Stomach (tissue), 9 donors: ENCODE data around the gene PLET1. TPM values are rescaled to one million over a fixed set of nuclear protein-coding genes. Genes with fewer than 3 reads are reported as not detected.
A peak's percentile ranks its signal among the peaks of the same experiment; 100 is the strongest.

Source experiments
- DNase-seq, 2 donors: peaks; one replicate each; pipeline versions ENCODE4 v3.0.0 to v3.0.0-alpha.2; 2013 to 2019
- H3K27ac ChIP-seq, 5 donors: fragments of 200-600 bp in 4 of 5; sonication (generic) in 4 of 5; one replicate each; pipeline ENCODE4 v1.5.1; 2013 to 2019; ENCODE audit warnings: mild to moderate bottlenecking in 1 of 5, moderate library complexity in 1 of 5
- H3K27me3 ChIP-seq, 3 donors: fragments of 200-600 bp; sonication (generic); one replicate each; pipeline ENCODE4 v1.5.1; 2017 to 2019; ENCODE audit warnings: mixed run types in 1 of 3
- H3K36me3 ChIP-seq, 4 donors: fragments of 200-600 bp; sonication (generic); 1 replicate in 3 of 4; 2 replicates in 1 of 4; pipeline ENCODE4 v1.5.1; 2016 to 2019
- H3K4me1 ChIP-seq, 4 donors: fragments of 200-600 bp; sonication (generic); one replicate each; pipeline ENCODE4 v1.5.1; 2016 to 2019
- H3K4me3 ChIP-seq, 4 donors: fragments of 200-600 bp; sonication (generic) in 3 of 4; one replicate each; pipeline ENCODE4 v1.5.1; 2016 to 2019; ENCODE audit warnings: mild to moderate bottlenecking in 1 of 4
- H3K9me3 ChIP-seq, 4 donors: fragments of 200-600 bp; sonication (generic); one replicate each; pipeline ENCODE4 v1.5.1; 2016 to 2019
- CTCF ChIP-seq, 7 experiments: fragments of 450-650 bp in 4 of 7; fragments of 200-600 bp in 3 of 7; sonication (generic) in 3 of 7; IDR thresholded peaks; one replicate each; pipeline ENCODE4 v1.5.1; 2016 to 2019; ENCODE audit warnings: antibody characterized with exemption in 7 of 7, control low read depth in 2 of 7, mild to moderate bottlenecking in 1 of 7
- EP300 ChIP-seq: sonication (generic); formaldehyde crosslinking; IDR thresholded peaks from one replicate; pipeline ENCODE4 v1.6.1; 2017; ENCODE audit warnings: antibody characterized with exemption
- POLR2A ChIP-seq, 4 donors: fragments of 450-650 bp; IDR thresholded peaks; one replicate each; pipeline ENCODE4 v1.6.1; 2016; ENCODE audit warnings: antibody characterized with exemption in 4 of 4, control low read depth in 2 of 4, mild to moderate bottlenecking in 1 of 4, moderate library complexity in 1 of 4
- POLR2AphosphoS5 ChIP-seq, 3 donors: sonication (generic); formaldehyde crosslinking; IDR thresholded peaks; one replicate each; pipeline ENCODE4 v1.6.1; 2016; ENCODE audit warnings: antibody characterized with exemption in 3 of 3
- WGBS, 5 donors: extraction: QIAGEN DNeasy Blood & Tissue Kit in 3 of 5; methylation state at CpG; one replicate each; pipeline versions ENCODE4 v1.1.5 to v1.1.7; 2013 to 2018; 5-methylcytosine and 5-hydroxymethylcytosine counted together
- intact Hi-C: fragments of 100-400 bp; cut with DNase I; formaldehyde crosslinking; loops from one replicate; pipeline ENCODE4 v1.15.1; 2023; ENCODE audit warnings: low total_unique reads
- polyA plus RNA-seq, 3 donors: library from polyadenylated mRNA; stranded (reverse); fragments of 200-250 nt; gene quantifications; one replicate each; pipeline ENCODE4 v1.2.3, GENCODE V29; 2013
- total RNA-seq, 5 donors: library from RNA; depleted of rRNA; stranded (reverse); fragments of >200 nt; gene quantifications; one replicate each; pipeline versions ENCODE4 v1.1.0 to v1.2.3, GENCODE V29; 2014 to 2016
- donor health status: healthy with polysubstance abuse.
- donor health status: Bipolar disorder and iron deficiency.
- donor health status: healthy.

Gene PLET1
- total and polyA plus RNA-seq, 8 donors = not detected

- WGBS, 5 donors = 4 to 8% (median 7%) methylated on average over 16 of the region's 16 CpGs
- Histone ChIP-seq H3K36me3 (peaks cover 0 to 34% (median 27%) of the 10 kb centered on the region in 4 donors), H3K4me1 (peaks cover 10 to 50% (median 31%) of the 10 kb centered on the region in 4 donors), H3K4me3 (peak overlapping the region; percentile 55 to 73 (median 62)), H3K27me3 (no peaks in the 10 kb centered on the region), H3K9me3 (no peaks in the 10 kb centered on the region), H3K27ac (peak overlapping the region; percentile 95 to 98 (median 96))
- peak in 1 of 2 donors; percentile 58 for DNase-seq
- intact Hi-C loops = no loop called here
- TF ChIP-seq POLR2A (IDR thresholded peaks at IDR 0.05) (no peak), POLR2AphosphoS5 (IDR thresholded peaks at IDR 0.05) (no peak), EP300 (no peak), CTCF (IDR thresholded peaks at IDR 0.05) (no peak)
Observed at GRCh38 chr11:112226831-112227401, 33.7 kb downstream of the PLET1 start.

- Histone ChIP-seq H3K27ac (peak within 1 kb of the TSS; percentile 95 to 98 (median 96)), H3K4me1 (peaks cover 14 to 56% (median 34%) of the 10 kb centered on the region in 4 donors), H3K4me3 (peak within 1 kb of the TSS; percentile 55 to 73 (median 62)), H3K27me3 (no peaks in the 10 kb centered on the region), H3K9me3 (no peaks in the 10 kb centered on the region), H3K36me3 (peaks cover 0 to 27% (median 22%) of the 10 kb centered on the region in 4 donors)
- TF ChIP-seq CTCF (IDR thresholded peaks at IDR 0.05) (no peak), POLR2AphosphoS5 (IDR thresholded peaks at IDR 0.05) (peak; percentile 90 to 99 (median 97)), POLR2A (IDR thresholded peaks at IDR 0.05) (peak in 2 of 4 donors; percentile 54 to 72)
- DNase-seq = peak; percentile 89 to 97
- WGBS, 5 donors = 0 to 1% (median 0%) methylated on average over 16 to 70 of the region's 70 CpGs
- intact Hi-C loops = no loop called here
Observed at GRCh38 chr11:112226062-112226830, 34.4 kb downstream of the PLET1 start, which contains the start of gene PTS. TSS of gene PTS (plus strand) at chr11:112226428. CDS start at chr11:112226444, 16 bp downstream.

GRCh38 chr11:112225753-112226061 is 35.0 kb downstream of the PLET1 start:
- no peaks in the 10 kb centered on the region for H3K27me3 ChIP-seq
- WGBS, 5 donors = 20 to 30% (median 29%) methylated on average over 8 of the region's 8 CpGs
- H3K4me1 ChIP-seq = peaks cover 14 to 62% (median 38%) of the 10 kb centered on the region in 4 donors
- no peaks in the 10 kb centered on the region for H3K9me3 ChIP-seq
- peak overlapping the region; percentile 55 to 73 (median 62) for H3K4me3 ChIP-seq
- TF ChIP-seq EP300 (no peak), POLR2AphosphoS5 (IDR thresholded peaks at IDR 0.05) (no peak), CTCF (IDR thresholded peaks at IDR 0.05) (no peak), POLR2A (IDR thresholded peaks at IDR 0.05) (no peak)
- peak overlapping the region; percentile 95 to 98 (median 96) for H3K27ac ChIP-seq
- H3K36me3 ChIP-seq = peaks cover 0 to 21% (median 16%) of the 10 kb centered on the region in 4 donors
- DNase-seq = no peak
- intact Hi-C loops = no loop called here

- peaks cover 0 to 4% (median 0%) of the 10 kb centered on the region in 4 donors for H3K36me3 ChIP-seq
- H3K4me1 ChIP-seq = peaks cover 14 to 57% (median 38%) of the 10 kb centered on the region in 4 donors
- H3K27ac ChIP-seq = no peak overlapping the region
- H3K4me3 ChIP-seq = no peak overlapping the region
- TF ChIP-seq POLR2AphosphoS5 (IDR thresholded peaks at IDR 0.05) (no peak), POLR2A (IDR thresholded peaks at IDR 0.05) (no peak), EP300 (no peak), CTCF (IDR thresholded peaks at IDR 0.05) (no peak)
- no peaks in the 10 kb centered on the region for H3K9me3 ChIP-seq
- H3K27me3 ChIP-seq = no peaks in the 10 kb centered on the region
- WGBS, 5 donors = 79 to 89% (median 82%) methylated on average over 5 of the region's 5 CpGs
- no peak for DNase-seq
- intact Hi-C loops = loop anchor here (5.0 kb wide), 1 partner anchor 53 kb away; no protein-coding TSS in a partner anchor
Observed at GRCh38 chr11:112223754-112224532, 36.7 kb downstream of the PLET1 start.
